ENCODE measurements around the gene TERT. TPM values are rescaled to one million over a fixed set of nuclear protein-coding genes. Genes with fewer than 3 reads are reported as not detected.
"Not testable (repeated sequence)": the region's sequence is repeated elsewhere in the genome, so short reads cannot be mapped to it uniquely, and the experiment has no call there.

Gene TERT
- total RNA-seq, 3 donors from 2014 or later (not counting 1 experiment from before 2014, with no cell fraction given): not detected

- Histone ChIP-seq H3K27me3 (ENCODE audit: control insufficient read depth, insufficient read depth, low read length) (no peaks in the 10 kb centered on the region), H3K27ac (ENCODE audit: low read length) (no peak overlapping the region), H3K36me3 (ENCODE audit: control insufficient read depth, insufficient read depth, low read length) (no peaks in the 10 kb centered on the region), H3K4me3 (ENCODE audit: low read length) (no peak overlapping the region), H3K9me3 (ENCODE audit: control insufficient read depth, insufficient read depth, low read length) (peaks cover 8% of the 10 kb centered on the region), H3K4me1 (ENCODE audit: control insufficient read depth, insufficient read depth, low read length) (no peaks in the 10 kb centered on the region)
- no peak overlapping the region for H3K27ac Mint-ChIP-seq
- H3K36me3 Mint-ChIP-seq: peaks cover 9% of the 10 kb centered on the region
- no peak for TF ChIP-seq CTCF (IDR thresholded peaks at IDR 0.05)
- ATAC-seq: no peak
- H3K27me3 Mint-ChIP-seq (ENCODE audit: low read depth in 2 of 2): peaks cover 20 to 25% of the 10 kb centered on the region in 2 donors
- 64% methylated on average over 13 of the region's 13 CpGs for WGBS (ENCODE audit: insufficient coverage)
- H3K9me3 Mint-ChIP-seq: peaks cover 3 to 5% of the 10 kb centered on the region in 2 donors
- no peak for DNase-seq
- H3K4me1 Mint-ChIP-seq: peaks cover 13 to 22% of the 10 kb centered on the region in 2 donors
- H3K4me3 Mint-ChIP-seq: no peak overlapping the region
- intact Hi-C loops (cut with micrococcal nuclease): no loop called here
Observed at GRCh38 chr5:1231354-1231905, 63.4 kb downstream of the TERT start.

- H3K9me3 Mint-ChIP-seq: no peaks in the 10 kb centered on the region
- ATAC-seq (no peak), DNase-seq (no peak)
- H3K36me3 Mint-ChIP-seq: peaks cover 1% of the 10 kb centered on the region
- Histone ChIP-seq H3K36me3 (ENCODE audit: control insufficient read depth, insufficient read depth, low read length) (no peaks in the 10 kb centered on the region), H3K4me3 (ENCODE audit: low read length) (no peak overlapping the region), H3K27me3 (ENCODE audit: control insufficient read depth, insufficient read depth, low read length) (no peaks in the 10 kb centered on the region), H3K27ac (ENCODE audit: low read length) (no peak overlapping the region), H3K4me1 (ENCODE audit: control insufficient read depth, insufficient read depth, low read length) (no peaks in the 10 kb centered on the region), H3K9me3 (ENCODE audit: control insufficient read depth, insufficient read depth, low read length) (peaks cover 7% of the 10 kb centered on the region)
- TF ChIP-seq CTCF (IDR thresholded peaks at IDR 0.05): no peak
- 89% methylated on average over 17 of the region's 17 CpGs for WGBS (ENCODE audit: insufficient coverage)
- H3K27me3 Mint-ChIP-seq (ENCODE audit: low read depth in 2 of 2): peaks cover 23 to 25% of the 10 kb centered on the region in 2 donors
- H3K4me1 Mint-ChIP-seq: peaks cover 13 to 22% of the 10 kb centered on the region in 2 donors
- H3K4me3 Mint-ChIP-seq: no peak overlapping the region
- intact Hi-C loops (cut with micrococcal nuclease): no loop called here
- H3K27ac Mint-ChIP-seq: no peak overlapping the region
Observed at GRCh38 chr5:1230551-1230950, 64.3 kb downstream of the TERT start.

GRCh38 chr5:1229822-1230221 lies 65.0 kb downstream of the TERT start:
- no peak for TF ChIP-seq CTCF (IDR thresholded peaks at IDR 0.05)
- Mint-ChIP-seq H3K36me3 (no peaks in the 10 kb centered on the region), H3K4me1 (peaks cover 13 to 22% of the 10 kb centered on the region in 2 donors), H3K9me3 (no peaks in the 10 kb centered on the region), H3K4me3 (no peak overlapping the region), H3K27me3 (ENCODE audit: low read depth in 2 of 2) (peaks cover 23 to 25% of the 10 kb centered on the region in 2 donors), H3K27ac (no peak overlapping the region)
- Histone ChIP-seq H3K27ac (ENCODE audit: low read length) (no peak overlapping the region), H3K9me3 (ENCODE audit: control insufficient read depth, insufficient read depth, low read length) (no peaks in the 10 kb centered on the region), H3K27me3 (ENCODE audit: control insufficient read depth, insufficient read depth, low read length) (no peaks in the 10 kb centered on the region), H3K4me1 (ENCODE audit: control insufficient read depth, insufficient read depth, low read length) (no peaks in the 10 kb centered on the region), H3K36me3 (ENCODE audit: control insufficient read depth, insufficient read depth, low read length) (no peaks in the 10 kb centered on the region), H3K4me3 (ENCODE audit: low read length) (no peak overlapping the region)
- intact Hi-C loops (cut with micrococcal nuclease): no loop called here
- WGBS (ENCODE audit: insufficient coverage): 35% methylated on average over 7 of the region's 7 CpGs
- DNase-seq (no peak), ATAC-seq (no peak)

- H3K36me3 Mint-ChIP-seq; H3K27ac ChIP-seq (ENCODE audit: low read length); ATAC-seq; H3K36me3 ChIP-seq (ENCODE audit: control insufficient read depth, insufficient read depth, low read length); intact Hi-C loops (cut with micrococcal nuclease); H3K27me3 ChIP-seq (ENCODE audit: control insufficient read depth, insufficient read depth, low read length); H3K27ac Mint-ChIP-seq; H3K4me3 Mint-ChIP-seq; H3K9me3 Mint-ChIP-seq; DNase-seq; H3K4me3 ChIP-seq (ENCODE audit: low read length); H3K4me1 ChIP-seq (ENCODE audit: control insufficient read depth, insufficient read depth, low read length); H3K9me3 ChIP-seq (ENCODE audit: control insufficient read depth, insufficient read depth, low read length): not testable (repeated sequence)
- H3K4me1 Mint-ChIP-seq: peaks cover 13 to 22% of the 10 kb centered on the region in 2 donors
- WGBS (ENCODE audit: insufficient coverage): 39% methylated on average over 11 of the region's 11 CpGs
- peaks cover 23 to 25% of the 10 kb centered on the region in 2 donors for H3K27me3 Mint-ChIP-seq (ENCODE audit: low read depth in 2 of 2)
Observed at GRCh38 chr5:1229023-1229422, 65.8 kb downstream of the TERT start.
